Cortex of kidney (tissue), 1 donor: ENCODE measurements around the gene LGALS9B.
"Not testable (repeated sequence)": the region's sequence is repeated elsewhere in the genome, so short reads cannot be mapped to it uniquely, and the experiment has no call there.

Experiments used
- DNase-seq: peaks from one replicate; lab custom pipeline; 2025; lab: John Stamatoyannopoulos, UW

Gene LGALS9B

DNA sequence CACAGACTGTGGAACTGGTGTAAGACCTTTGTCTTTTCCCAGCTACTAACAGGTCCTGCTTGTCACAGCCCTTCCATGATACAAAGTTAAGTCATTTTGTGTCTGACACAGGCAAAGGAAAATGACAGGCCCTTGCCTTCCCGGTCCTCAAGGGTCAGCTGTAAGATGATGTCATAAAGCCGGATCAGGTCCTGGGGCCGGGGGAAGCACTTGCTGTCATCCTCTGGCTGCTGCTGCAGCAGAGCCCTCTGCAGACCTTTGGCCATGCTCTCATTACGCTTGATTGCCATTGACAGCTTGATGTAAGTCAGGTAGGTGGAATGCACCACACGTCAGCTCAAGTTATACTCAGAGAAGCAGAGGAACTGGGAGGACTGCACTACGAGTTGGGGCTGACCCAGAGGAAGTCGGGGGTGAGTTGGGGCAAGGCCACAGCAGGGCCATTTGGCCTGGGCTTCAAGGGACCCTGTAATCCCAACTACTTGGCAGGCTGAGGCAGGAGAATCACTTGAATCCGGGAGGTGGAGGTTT is 50.9 kb downstream of the LGALS9B start:
- not testable (repeated sequence) for DNase-seq

- not testable (repeated sequence) for DNase-seq
Measured at GRCh38 chr17:20415479-20415878, 51.9 kb downstream of the LGALS9B start.

DNA sequence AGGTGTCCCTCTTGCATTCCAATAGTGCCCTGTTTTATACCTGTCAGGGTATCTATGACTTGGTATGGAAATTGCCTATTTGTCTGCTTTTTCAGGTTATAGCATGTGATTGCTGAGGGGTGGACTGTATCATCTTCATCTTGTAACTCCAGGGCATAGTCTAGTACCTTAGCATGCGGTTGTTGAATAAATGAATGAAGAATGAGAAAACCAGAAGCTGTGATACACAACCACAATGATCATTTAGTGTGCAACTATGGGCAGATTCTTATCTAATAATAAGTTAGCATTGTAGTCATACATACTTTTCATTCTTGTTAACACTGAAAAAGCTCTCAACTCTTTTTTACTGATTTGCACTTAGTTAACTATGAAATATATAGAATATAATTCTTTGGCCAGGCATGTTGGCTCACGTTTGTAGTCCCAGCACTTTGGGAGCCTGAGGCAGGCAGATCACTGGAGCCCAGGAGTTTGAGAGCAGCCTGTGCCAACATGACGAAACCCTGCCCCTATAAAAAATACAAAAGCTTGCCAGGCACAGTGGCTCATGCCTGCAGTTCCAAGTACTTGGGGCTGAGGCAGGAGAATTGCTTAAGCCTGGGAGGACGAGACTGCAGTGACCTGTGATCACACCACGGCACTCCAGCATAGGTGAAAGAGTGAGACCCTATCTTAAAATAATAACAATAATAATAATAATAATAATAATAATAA is 65.9 kb downstream of the LGALS9B start:
- DNase-seq = not testable (repeated sequence)

GRCh38 chr17:20400559-20401305 is 66.6 kb downstream of the LGALS9B start:
- not testable (repeated sequence) for DNase-seq
